Thoracic aorta (tissue), 2 donors: Measurements from ENCODE around the gene SLC9A8. TPM values are rescaled to one million over a fixed set of nuclear protein-coding genes. Genes with fewer than 3 reads are reported as not detected.

Experiments used
- ATAC-seq: fragments of 150-250 bp; one replicate; pipeline ENCODE4 v1.8.0; 2017; ENCODE audit warnings: low read depth; ENCODE audit not compliant: insufficient number of reproducible peaks, low FRiP score
- DNase-seq: peaks from one replicate; pipeline ENCODE4 v3.0.0-alpha.2; 2020; ENCODE audit warnings: low spot score
- H3K27ac ChIP-seq, 2 donors: fragments of 200-600 bp; sonication (generic); 1 replicate in 1 of 2; 2 replicates in 1 of 2; pipeline ENCODE4 v1.5.1; 2016; ENCODE audit warnings: mild to moderate bottlenecking in 2 of 2, moderate library complexity in 2 of 2
- H3K27me3 ChIP-seq: fragments of 200-600 bp; sonication (generic); replicated peaks from 2 replicates; pipeline ENCODE4 v1.6.0; 2016; ENCODE audit warnings: mild to moderate bottlenecking; ENCODE audit not compliant: insufficient read depth
- H3K36me3 ChIP-seq: fragments of 200-600 bp; sonication (generic); one replicate; pipeline ENCODE4 v1.5.1; 2016
- H3K4me1 ChIP-seq, 2 donors: fragments of 200-600 bp; sonication (generic); 1 replicate in 1 of 2; 2 replicates in 1 of 2; pipeline versions ENCODE4 v1.5.1 to v1.6.0; 2016; ENCODE audit warnings: low read depth in 2 of 2, mild to moderate bottlenecking in 1 of 2; ENCODE audit not compliant: control insufficient read depth in 1 of 2
- H3K4me3 ChIP-seq: fragments of 200-600 bp; sonication (generic); 2 replicates; pipeline ENCODE4 v1.5.1; 2016; ENCODE audit warnings: mild to moderate bottlenecking
- H3K9me3 ChIP-seq: fragments of 200-600 bp; sonication (generic); 2 replicates; pipeline ENCODE4 v1.5.1; 2016
- CTCF ChIP-seq: fragments of 200-600 bp; sonication (generic); IDR thresholded peaks from one replicate; pipeline ENCODE4 v1.5.1; 2019; ENCODE audit warnings: antibody characterized with exemption
- total RNA-seq, 2 donors: library from RNA; depleted of rRNA; stranded (reverse); fragments of >200 nt; gene quantifications; one replicate each; pipeline versions ENCODE4 v1.1.0 to v1.2.3, GENCODE V29; 2016

Gene SLC9A8
- total RNA-seq, 2 donors from 2014 or later: 9.2 to 14.3 TPM

DNA sequence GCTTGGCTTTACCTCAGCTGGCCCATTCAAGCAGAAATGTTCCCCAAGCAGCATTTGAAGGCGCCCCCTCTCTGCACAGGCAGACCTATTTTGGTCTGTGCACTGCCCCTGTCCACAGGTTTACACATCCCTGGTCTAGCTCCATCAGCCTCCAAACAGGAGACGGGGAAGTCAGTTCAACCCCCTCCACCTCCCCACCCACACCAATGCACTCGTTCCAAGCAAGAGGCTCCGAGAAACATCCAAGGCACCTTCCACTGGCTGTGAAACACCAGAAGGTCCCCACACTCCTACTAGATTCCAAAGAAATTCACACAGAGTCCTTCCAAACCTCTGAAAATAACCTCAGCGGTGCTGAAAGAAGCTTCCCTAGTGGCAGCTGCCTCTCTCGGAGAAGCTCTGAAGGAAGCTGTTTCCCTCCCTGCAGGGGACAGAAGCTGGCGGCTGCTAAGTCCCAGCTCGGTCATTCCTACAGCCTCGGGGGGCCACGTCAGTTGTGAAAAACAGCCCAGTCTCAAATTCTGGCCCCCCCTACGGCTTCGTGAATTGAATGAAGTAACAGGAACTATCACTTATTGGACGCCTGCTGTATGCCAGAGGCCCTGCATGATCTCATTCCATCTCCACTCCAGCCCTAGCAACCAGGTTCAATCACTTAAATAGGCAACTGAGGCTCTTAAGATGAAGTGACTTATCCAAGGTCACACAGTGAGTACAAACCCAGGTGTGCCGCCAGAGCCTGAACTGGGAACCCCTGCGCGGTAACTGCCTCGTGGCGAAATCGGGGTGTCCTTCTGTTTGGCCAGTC lies 101.9 kb downstream of the SLC9A8 start:
- Histone ChIP-seq H3K4me1 (peaks cover 17 to 38% of the 10 kb centered on the region in 2 donors), H3K27ac (peak overlapping the region; percentile 99), H3K4me3 (peak overlapping the region; percentile 95), H3K36me3 (peaks cover 8% of the 10 kb centered on the region), H3K27me3 (no peaks in the 10 kb centered on the region), H3K9me3 (no peaks in the 10 kb centered on the region)
- no peak for DNase-seq
- TF ChIP-seq CTCF: no peak
- no peak for ATAC-seq

DNA sequence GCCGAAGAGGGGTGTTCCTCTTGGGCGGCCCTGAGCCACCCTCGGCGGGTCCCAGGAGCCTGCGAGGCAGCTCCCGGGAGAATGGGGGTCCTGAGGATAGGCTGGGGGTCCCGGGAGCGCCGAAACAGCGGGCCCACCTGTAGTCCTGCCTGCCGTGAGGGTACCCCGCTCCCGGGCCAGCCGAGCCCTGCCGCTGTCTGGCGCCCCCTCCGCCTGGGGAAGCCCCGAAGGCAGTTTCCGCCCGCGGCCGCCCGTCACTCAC lies 102.4 kb downstream of the SLC9A8 start:
- ATAC-seq (no peak), DNase-seq (no peak)
- peaks cover 4% of the 10 kb centered on the region for H3K36me3 ChIP-seq
- H3K4me1 ChIP-seq: peaks cover 17 to 38% of the 10 kb centered on the region in 2 donors
- H3K4me3 ChIP-seq: peak overlapping the region; percentile 95
- peak overlapping the region; percentile 99 for H3K27ac ChIP-seq
- TF ChIP-seq CTCF: no peak
- no peaks in the 10 kb centered on the region for H3K9me3 ChIP-seq
- no peaks in the 10 kb centered on the region for H3K27me3 ChIP-seq

DNA sequence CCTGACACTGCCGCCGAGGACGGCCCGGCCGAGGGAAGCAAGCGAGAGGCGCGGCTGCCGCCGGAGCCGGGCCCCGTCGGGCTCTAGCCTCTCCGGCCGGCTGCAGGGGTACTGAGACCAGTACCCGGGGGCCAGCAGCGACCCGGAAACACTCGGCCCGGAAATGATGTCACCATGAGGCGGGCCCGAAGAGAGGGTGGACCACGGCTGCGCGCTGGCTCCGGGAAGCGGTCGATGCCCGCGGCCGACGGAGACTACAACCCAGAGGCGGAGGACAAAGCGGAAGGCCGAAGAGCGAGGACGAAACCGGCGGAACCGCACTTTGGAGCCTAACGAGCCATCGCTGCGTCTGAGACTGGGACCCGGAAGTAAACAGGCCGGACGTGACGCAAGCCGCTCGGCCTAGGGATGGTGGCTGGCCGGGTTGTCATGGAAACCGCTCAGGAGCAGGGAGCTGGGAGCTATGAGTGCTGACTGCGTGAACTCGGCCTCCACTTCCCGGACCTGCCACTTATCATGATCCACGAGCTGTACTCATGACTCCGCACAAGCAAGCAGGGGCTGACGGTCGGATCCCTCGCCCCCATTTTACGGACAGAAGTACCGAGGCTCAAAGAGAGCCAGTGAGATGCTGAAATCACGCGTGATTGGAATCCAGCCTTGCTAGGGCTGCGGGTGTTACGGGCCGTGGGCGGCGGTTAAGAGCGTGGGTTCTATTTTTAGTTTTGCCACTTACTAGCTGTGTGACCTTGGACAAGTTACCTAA lies 102.9 kb downstream of the SLC9A8 start, which contains the start of gene SPATA2:
TSS of gene SPATA2 (minus strand) at position 150 of the 766 bp plus-strand sequence. CDS start 7,039 bp downstream, outside the sequence.
- Histone ChIP-seq H3K9me3 (no peaks in the 10 kb centered on the region), H3K27ac (peak within 1 kb of the TSS; percentile 99), H3K4me1 (peaks cover 17 to 38% of the 10 kb centered on the region in 2 donors), H3K36me3 (no peaks in the 10 kb centered on the region), H3K4me3 (peak within 1 kb of the TSS; percentile 95), H3K27me3 (no peaks in the 10 kb centered on the region)
- peak; percentile 99 for DNase-seq
- no peak for TF ChIP-seq CTCF
- ATAC-seq: peak; percentile 90

DNA sequence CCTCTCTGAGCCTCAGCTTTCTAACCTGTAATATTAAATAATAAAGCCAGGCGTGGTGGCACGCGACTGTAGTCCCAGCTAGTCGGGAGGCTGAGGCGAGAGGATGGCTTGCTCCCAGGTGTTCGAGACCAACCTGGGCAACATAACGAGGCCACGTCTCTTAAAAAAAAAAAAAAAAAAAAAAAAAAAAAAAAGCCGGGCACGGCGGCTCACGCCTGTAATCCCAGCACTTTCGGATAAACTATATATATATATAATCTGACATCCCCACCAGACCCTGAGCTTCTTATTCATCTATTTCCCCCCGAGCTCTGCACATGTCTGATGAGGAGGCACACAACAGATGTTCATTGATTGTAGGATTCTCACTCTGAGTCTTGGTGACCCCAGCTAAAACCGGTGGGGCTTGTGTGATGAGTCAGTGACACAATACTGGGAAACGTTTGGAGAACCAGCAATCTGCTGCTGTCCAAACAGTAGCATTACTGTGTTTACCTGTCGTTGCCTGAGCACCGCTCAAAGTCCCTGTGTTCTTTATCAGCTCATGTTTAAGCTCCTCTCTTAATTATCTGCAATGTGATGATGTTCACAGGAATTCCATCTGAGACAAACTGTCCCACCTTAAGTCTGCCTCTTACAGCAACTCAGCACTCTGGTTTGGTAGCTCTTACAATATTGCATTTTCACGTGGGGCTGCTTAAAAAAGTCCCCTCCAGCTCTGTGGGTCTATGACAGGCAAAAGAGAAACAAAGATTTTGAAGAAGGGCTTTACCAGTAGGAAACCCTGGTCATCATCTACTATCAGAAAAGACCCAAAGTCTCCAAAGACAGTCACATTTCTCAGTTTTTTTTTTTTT lies 103.7 kb downstream of the SLC9A8 start:
- ATAC-seq (no peak), DNase-seq (no peak)
- no peaks in the 10 kb centered on the region for H3K27me3 ChIP-seq
- H3K36me3 ChIP-seq: no peaks in the 10 kb centered on the region
- H3K4me3 ChIP-seq: peak overlapping the region; percentile 95
- TF ChIP-seq CTCF: no peak
- no peaks in the 10 kb centered on the region for H3K9me3 ChIP-seq
- H3K4me1 ChIP-seq: peaks cover 17 to 38% of the 10 kb centered on the region in 2 donors
- peak overlapping the region; percentile 99 for H3K27ac ChIP-seq
